Endometrial microvascular endothelial cells (primary cell): ENCODE data around the gene FASTKD1. TPM values are rescaled to one million over a fixed set of nuclear protein-coding genes. Genes with fewer than 3 reads are reported as not detected.

Experiments
- in situ Hi-C: cut with HindIII; loops from 2 replicates; pipeline ENCODE4 v1.10.0; 2017; ENCODE audit warnings: low sequenced_read_pairs, low pct_unique_long_range_greater_than_20kb; ENCODE audit errors: inconsistent ontology term
- total RNA-seq: library from RNA; depleted of rRNA; stranded (reverse); fragments of >200 nt; gene quantifications from one replicate; pipeline ENCODE4 v1.2.3, GENCODE V29; 2015; ENCODE audit errors: inconsistent ontology term

The FASTKD1 gene
- total RNA-seq, 1 donor from 2014 or later, result 24.0 TPM

DNA sequence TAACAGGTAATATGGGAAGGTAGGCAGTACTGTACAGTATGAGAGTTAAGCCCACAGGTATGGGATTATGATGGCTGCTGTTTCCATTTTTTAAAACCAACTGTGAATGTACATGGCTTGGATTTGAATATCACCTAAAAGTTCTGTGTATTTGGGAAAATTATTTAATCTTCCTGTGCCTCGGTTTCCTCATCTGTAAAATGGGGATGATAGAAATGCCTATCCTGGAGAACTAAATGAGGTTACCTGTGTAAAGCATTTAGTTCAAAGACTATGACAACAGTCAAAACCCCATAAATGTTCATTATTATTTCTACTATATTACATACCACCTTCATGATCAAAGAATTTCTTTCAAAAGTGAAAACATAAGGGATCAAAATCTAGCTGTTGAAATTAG lies 60.6 kb downstream of the FASTKD1 start:
- in situ Hi-C loops, result no loop called here

DNA sequence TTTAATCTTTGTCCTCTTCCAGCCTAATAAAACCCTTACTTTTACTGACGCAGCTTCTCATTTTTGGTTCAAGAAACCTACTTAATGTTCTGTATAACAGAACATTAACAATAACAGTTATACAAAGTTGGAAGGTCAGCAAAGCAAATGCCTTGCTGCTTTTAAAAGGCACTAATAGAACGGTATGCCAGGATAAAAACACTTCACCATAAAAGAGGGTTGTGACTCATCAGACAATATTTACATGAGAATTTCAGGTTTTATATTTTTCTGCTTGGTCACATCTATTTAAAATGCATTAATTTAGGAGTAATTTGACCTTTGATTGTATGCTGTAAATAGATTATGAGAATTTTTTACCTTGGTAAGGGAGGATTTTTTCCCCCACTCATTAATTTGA lies 61.1 kb downstream of the FASTKD1 start:
- in situ Hi-C loops, result no loop called here

DNA sequence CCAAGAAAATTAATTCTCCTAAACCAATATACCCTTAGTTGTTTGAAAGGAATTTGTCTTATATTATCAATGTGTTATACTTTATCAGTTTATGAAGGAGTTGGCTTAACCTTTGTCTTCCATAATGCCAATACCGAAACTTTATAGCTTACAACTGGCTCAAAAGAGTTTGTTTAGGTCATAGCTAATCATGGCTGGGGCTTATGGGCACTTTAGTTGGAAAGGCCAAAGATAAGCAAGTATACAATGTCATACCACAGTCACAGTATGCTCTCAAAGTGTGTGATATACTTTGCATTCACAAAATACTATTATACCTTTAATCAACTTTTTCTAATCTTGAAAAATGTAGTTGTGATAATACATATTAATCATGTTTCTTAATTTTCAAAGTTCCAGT lies 61.8 kb downstream of the FASTKD1 start:
- in situ Hi-C loops, result no loop called here

DNA sequence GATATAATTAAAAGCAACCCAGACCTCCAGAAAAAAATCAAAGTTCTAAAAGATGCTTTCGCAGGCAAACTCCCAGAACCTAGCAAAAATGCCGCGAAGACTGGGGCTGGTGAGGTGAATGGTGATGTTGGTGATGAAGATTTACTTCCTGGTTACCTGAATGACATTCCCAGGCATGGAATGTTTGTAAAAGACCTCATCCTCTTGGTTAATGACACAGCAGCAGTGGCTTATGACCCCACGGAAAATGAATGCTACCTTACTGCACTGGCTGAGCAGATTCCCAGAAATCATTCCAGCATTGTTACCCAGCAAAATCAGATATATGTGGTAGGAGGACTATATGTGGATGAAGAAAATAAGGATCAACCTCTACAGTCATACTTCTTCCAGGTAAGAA lies 63.2 kb downstream of the FASTKD1 start:
- in situ Hi-C loops, result no loop called here

DNA sequence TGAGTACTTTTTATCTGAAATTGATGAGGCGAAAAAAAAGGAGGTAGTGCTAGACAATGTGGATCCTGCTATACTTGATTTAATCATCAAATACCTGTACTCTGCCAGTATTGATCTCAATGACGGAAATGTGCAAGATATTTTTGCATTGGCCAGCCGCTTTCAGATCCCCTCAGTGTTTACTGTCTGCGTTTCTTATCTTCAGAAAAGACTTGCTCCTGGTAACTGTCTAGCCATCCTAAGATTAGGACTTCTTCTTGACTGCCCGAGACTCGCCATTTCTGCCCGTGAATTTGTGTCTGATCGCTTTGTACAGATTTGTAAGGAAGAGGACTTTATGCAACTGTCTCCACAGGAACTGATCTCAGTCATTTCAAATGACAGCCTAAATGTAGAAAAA lies 63.7 kb downstream of the FASTKD1 start:
- in situ Hi-C loops, result no loop called here

DNA sequence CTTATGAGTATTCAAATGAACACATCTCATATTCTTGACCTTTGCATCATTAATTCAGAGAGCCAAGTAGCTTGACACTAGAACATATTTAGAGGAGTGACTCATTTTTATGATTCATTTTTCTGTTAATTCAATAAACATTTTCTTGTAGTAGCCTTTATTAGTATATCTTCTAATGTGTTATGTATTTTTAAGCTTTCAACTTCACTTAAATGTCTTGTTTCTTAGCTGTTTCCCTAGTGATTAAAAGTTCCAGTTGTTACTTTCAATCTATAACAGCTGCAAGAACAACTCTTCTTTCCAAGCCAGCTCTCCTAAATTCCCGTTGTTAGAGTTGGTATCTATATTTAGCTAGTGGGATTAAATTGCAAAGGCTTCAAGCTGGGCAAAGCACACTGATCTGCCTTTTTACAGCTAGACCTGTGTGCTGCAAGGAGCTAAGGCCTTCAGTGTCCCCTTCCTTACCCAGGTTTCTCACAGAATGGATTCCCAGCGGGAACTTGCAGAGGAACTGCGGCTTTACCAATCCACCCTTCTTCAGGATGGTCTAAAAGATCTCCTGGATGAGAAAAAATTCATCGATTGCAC lies 64.3 kb downstream of the FASTKD1 start, which contains the start of gene KLHL41:
Gene KLHL41, plus strand, starts transcription at position 405 of the 588 bp plus-strand sequence. Its CDS starts 77 bp downstream, at position 482.
- in situ Hi-C loops, result no loop called here

DNA sequence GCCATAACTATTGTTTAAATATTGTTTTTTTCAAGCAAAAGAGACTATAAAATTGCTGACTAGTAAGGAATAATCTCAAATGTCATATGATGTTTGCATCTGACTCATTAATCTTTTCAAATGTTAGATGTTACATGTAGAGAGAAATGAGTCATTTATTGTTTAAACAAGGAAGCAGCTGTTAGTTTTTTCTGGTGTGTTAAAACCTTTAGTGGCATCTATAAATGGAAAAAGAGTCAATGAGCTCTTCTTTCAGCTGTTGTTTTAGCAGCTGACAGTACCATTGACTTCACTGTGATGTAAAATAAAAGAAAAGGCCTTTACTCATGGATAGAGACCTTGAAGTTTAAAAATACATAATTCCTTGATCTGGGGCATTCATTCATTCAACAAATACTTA lies 66.0 kb downstream of the FASTKD1 start:
- in situ Hi-C loops, result no loop called here

DNA sequence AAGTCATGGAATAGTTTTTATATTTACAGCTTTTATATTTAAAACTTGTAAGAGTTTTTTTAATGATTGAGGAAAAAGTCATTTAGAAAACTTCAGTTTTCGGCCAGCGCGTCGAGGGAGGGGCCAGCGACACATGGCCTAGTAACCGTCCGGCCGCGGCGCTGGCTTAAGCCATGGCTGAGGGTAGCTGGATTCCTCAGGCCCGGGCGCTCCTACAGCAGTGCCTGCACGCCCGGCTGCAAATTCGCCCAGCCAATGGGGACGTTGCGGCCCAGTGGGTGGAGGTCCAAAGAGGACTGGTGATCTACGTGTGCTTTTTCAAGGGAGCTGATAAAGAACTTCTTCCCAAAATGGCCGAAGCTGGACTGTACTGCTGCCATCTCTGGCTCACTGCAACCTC lies 69.0 kb downstream of the FASTKD1 start:
- in situ Hi-C loops, result no loop called here

DNA sequence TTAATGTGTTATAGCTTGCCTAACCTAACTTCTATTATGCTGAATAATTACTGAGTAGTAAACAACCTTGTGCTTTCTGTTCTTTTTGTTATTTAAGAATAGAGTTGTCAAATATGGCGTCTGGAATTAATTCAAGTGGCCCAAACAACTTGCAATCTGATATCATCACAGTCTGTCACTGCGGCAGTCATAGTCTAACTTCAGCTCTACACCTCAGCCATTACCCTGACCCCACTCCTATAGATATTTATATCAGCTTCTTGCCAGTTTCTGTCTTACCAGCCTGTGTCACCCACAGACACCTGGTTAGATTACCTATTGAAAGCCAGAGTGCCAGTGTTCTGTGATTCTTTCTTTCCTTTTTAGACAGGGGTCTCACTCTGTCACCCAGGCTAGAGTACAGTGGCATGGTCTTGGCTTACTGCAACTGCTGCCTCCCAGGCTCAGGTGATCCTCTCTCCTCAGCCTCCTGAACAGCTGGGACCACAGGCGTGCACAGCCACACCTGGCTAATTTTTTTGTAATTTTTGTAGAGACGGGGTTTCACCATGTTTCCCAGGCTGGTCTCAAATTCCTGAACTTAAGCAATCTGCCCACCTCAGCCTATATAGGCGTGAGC lies 78.2 kb downstream of the FASTKD1 start:
- in situ Hi-C loops, result no loop called here

DNA sequence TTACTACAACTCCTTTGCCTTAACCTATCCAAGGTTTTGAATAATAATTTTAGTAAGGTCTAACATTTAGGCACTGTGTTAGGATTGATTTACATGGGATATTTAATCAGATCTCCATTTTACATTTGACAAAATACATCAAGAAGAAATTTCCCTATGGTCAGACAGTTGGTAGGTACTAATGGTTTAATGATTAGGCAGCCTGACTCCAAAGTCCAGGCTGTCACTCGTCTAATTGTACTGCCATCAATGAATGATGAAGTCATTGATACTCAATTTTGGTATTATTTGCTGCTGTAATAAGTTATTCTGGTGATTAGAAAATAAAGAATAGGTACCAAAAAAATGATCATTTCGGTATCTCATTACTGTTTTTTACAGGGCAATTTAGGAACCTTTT lies 80.3 kb downstream of the FASTKD1 start:
- in situ Hi-C loops, result no loop called here

DNA sequence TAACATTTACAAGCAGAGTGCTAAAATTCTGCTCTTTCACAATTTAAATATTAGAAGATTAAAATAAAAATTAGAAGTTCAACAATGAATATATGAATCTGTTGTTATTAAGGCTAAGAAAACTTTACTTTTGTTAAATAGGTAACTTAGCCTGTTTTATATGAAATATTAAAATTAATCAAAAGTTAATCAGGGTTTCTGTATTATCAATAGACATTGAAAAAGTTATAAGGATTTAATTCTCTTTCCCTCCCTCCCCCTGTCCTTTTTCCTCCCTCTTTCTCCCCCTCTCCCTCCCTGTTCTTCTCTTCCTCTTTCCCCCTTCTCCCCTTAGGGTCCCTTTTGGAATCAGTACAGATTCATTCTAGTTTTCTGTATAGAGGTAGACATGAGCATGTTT lies 82.3 kb downstream of the FASTKD1 start:
- in situ Hi-C loops, result no loop called here

DNA sequence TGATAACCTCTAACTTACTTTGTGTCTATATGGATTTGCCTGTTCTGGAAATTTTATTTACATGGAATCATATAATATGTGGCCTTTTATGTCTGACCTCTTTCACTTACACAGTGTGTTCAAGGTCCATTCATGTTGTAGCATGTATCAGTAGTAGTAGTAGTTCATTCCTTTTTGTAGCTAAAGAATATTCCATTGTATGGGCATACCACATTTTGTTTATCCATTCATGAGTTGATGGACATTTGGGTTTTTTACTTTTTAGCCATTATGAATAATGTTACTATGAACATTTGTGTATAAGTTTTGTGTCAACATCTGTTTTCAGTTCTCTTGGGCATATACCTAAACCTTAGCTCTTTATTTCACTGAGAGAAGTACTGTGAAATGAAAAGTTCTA lies 82.8 kb downstream of the FASTKD1 start:
- in situ Hi-C loops, result no loop called here

DNA sequence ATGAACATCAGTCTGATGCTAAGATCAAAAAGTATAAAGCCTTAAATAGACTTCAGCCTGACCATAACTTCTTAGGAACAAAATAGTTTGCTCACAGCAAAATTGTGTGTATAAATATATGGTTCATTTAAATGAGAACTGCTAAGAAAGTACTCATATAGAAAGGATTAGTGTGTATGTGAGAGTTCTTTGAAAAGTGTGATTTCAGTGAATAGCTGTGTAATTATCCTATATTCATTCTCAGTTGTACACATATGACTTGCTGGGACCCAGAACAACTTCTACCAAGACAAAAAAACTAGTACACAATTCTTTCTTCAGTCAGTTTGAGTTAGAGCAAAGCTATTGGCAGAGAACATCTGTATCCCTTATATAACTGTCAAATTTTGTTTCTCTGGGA lies 87.2 kb downstream of the FASTKD1 start:
- in situ Hi-C loops, result no loop called here

DNA sequence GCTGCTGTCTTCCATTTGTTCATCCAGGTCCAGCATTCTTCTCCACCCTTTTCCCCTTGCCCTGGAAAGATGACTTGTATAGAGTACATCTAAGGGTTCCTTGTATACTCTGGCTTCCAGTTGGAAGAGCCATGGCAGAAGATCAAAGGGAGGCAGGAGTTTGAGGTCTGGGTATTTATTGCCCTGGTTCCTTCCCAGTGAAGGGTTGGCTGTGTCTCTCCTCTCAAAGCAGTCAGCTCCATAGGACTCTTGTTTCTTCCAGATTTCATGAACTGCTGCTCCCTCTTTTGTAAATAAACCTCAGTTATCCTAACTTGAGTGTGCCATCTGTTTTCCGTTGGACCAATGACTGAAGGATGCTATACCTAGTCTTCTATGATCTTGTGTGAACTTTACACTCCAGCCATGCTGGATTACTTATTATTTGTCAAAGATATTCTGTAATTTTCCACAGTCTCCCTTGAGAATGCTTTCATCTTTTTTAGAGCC lies 88.0 kb downstream of the FASTKD1 start:
- in situ Hi-C loops, result no loop called here

DNA sequence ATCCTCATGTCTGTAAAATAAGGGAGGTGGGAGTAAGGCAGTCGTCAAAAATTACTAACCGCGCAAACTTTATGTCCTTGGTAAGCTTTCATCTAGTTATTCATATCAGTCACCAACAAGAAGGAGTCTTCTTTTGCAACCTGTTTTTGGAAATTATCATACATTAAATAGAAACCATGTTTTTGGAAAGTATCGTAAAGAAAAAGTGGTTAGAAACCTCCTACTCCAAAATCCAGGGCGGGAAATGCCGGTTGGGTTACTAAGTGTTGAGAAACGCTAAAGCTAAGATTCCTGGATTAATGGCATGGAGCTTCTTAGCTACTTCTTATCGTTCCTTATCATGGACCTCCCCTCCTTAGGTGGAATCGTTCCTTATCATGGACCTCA lies 93.6 kb downstream of the FASTKD1 start:
- in situ Hi-C loops, result no loop called here

Other genes starting within 250 kb of the FASTKD1 start
- not detected for gene LRP2, start 211.3 kb downstream of the FASTKD1 start, total RNA-seq
- gene BBS5, start 94.4 kb downstream of the FASTKD1 start, total RNA-seq, result 3.1 TPM
- not detected for gene KLHL41, start 64.2 kb downstream of the FASTKD1 start, total RNA-seq
- 18.2 TPM for gene PPIG, start 10.5 kb upstream of the FASTKD1 start, total RNA-seq
- gene CFAP210, start 120.5 kb upstream of the FASTKD1 start, total RNA-seq, result not detected
- 0.19 TPM for gene PHOSPHO2, start 120.6 kb upstream of the FASTKD1 start, total RNA-seq
- 1.6 TPM for gene KLHL23, start 160.0 kb upstream of the FASTKD1 start, total RNA-seq
- 104 TPM for gene SSB, start 225.0 kb upstream of the FASTKD1 start, total RNA-seq